Natural killer cell treated with Interleukin-12 subunit alpha and Interleukin-12 subunit beta and Interleukin-15 and Interleukin-18, amount 100 ng/mL, for 72 hours (primary cell): ENCODE data around the gene MLLT10. TPM values are rescaled to one million over a fixed set of nuclear protein-coding genes. Genes with fewer than 3 reads are reported as not detected.

Source experiments
- ATAC-seq, 2 donors: fragments of 150-1000 bp; cut with Tn5 transposase in 1 of 2; sonication (Bioruptor Pico), chemical (Tn5 transposase) in 1 of 2; 2 replicates each; pipeline ENCODE4 v1.10.0; 2021
- DNase-seq: peaks from one replicate; pipeline ENCODE4 v3.0.0; 2022; ENCODE audit warnings: low spot score
- H3K27ac Mint-ChIP-seq, 2 donors: 1 replicate in 1 of 2; 2 replicates in 1 of 2; pipeline ENCODE4 v1.8.0; 2022; ENCODE audit warnings: mixed read lengths in 2 of 2, mild to moderate bottlenecking in 1 of 2, moderate library complexity in 1 of 2
- H3K27me3 Mint-ChIP-seq, 2 donors: 1 replicate in 1 of 2; 2 replicates in 1 of 2; pipeline ENCODE4 v1.8.0; 2022; ENCODE audit warnings: mixed read lengths in 2 of 2
- H3K36me3 Mint-ChIP-seq: one replicate; pipeline ENCODE4 v1.8.0; 2022; ENCODE audit warnings: mixed read lengths
- H3K4me1 Mint-ChIP-seq, 2 donors: 1 replicate in 1 of 2; 2 replicates in 1 of 2; pipeline ENCODE4 v1.8.0; 2022; ENCODE audit warnings: low read depth in 2 of 2, mixed read lengths in 2 of 2, mild to moderate bottlenecking in 1 of 2
- H3K4me3 Mint-ChIP-seq: one replicate; pipeline ENCODE4 v1.8.0; 2022; ENCODE audit warnings: mixed read lengths
- H3K9me3 Mint-ChIP-seq: 2 replicates; pipeline ENCODE4 v1.8.0; 2022; ENCODE audit warnings: mixed read lengths
- total RNA-seq, 2 donors: library from RNA; stranded (reverse); gene quantifications; one replicate each; pipeline ENCODE4 v1.2.3, GENCODE V29; 2022

MLLT10 gene
- total RNA-seq, 2 donors from 2014 or later, result 31.5 to 71.0 TPM

DNA sequence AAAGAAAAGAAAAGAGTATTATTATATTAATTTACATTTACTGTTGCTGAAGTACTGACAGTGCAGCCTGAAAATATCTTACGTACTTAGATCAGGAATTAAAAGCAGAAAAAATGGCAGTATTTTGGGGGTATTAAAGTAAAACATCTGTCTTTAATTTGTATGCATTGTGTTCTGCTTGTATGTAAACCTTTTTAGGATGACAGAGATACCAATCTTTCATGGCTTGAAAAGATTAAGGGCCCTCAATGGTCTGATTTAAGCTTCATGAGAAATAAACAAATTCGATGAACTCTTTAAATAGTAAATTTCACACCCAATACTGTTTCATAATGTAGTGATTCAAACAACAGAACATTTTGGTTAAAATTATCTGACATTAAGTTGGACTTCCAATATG lies 116.3 kb downstream of the MLLT10 start:
- no peaks in the 10 kb centered on the region for H3K9me3 Mint-ChIP-seq
- H3K4me1 Mint-ChIP-seq, result peaks cover 16 to 24% of the 10 kb centered on the region in 2 donors
- H3K27ac Mint-ChIP-seq, result no peak overlapping the region
- H3K27me3 Mint-ChIP-seq, result no peaks in the 10 kb centered on the region
- H3K4me3 Mint-ChIP-seq, result no peak overlapping the region
- DNase-seq (no peak), ATAC-seq (no peak)
- peaks cover 5% of the 10 kb centered on the region for H3K36me3 Mint-ChIP-seq

DNA sequence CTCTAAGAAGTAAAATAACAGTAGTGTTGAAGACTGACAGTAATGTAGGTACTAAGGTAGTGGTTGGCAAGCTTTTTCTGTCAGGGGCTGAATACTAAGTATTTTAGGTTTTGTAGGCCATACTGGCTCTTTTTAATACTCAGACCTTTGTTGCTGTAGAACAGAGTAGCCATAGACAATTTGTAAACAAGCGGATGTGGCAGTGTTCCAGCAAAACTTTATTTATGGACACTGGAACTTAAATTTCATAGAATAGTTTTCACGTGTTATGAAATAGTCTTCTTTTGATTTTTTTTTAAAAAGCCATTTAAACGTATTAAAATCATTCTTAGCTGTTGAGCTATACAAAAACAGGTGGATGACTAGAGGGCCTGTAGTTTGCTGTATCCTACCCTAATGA lies 121.2 kb downstream of the MLLT10 start:
- peaks cover 0 to 10% of the 10 kb centered on the region in 2 donors for H3K4me1 Mint-ChIP-seq
- no peak for ATAC-seq
- no peak for DNase-seq

DNA sequence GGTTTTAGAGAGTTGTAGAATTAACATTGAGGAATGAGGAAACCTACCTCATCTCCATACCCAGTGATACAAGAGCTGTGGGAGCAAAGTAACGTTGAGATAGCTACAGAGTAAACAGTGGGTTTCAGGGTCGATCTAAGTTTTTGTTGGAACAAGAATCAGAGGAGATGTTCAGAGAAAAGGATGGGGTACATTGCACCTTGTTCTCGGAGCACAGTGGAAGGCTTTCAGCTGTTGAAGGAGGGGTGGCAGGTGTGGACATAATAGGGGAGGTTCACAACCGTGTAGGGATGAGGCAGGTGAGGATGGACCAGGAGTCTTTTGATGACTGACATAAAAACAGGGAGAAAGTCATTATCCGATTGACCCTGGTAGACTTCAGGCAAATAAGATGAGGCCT lies 121.7 kb downstream of the MLLT10 start:
- Mint-ChIP-seq H3K4me1 (peaks cover 0 to 10% of the 10 kb centered on the region in 2 donors), H3K27me3 (no peaks in the 10 kb centered on the region), H3K36me3 (no peaks in the 10 kb centered on the region), H3K27ac (no peak overlapping the region), H3K4me3 (no peak overlapping the region), H3K9me3 (no peaks in the 10 kb centered on the region)
- no peak for ATAC-seq
- no peak for DNase-seq

More for the DNA sequence above, 121.2 kb downstream of the MLLT10 start:
- H3K27me3 Mint-ChIP-seq, result no peaks in the 10 kb centered on the region
- H3K4me3 Mint-ChIP-seq, result no peak overlapping the region
- H3K9me3 Mint-ChIP-seq, result no peaks in the 10 kb centered on the region
- no peak overlapping the region for H3K27ac Mint-ChIP-seq
- no peaks in the 10 kb centered on the region for H3K36me3 Mint-ChIP-seq

DNA sequence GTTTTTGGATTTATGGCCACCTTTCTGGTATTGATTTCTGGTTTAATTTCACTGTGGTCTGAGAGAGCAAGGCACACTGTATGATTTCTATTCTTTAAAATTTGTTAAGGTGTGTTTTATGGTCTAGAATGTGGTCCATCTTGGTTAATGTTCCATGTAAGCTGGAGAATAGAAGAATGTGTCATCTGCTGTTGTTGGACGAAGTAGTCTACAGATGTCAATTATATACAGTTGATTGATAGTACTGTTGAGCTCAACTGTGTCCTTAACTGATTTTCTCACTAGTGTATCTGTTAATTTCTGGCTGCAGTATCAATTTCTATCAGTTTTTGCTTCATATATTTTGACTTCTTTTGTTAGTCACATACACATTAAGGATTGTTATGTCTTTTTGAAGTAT lies 127.1 kb downstream of the MLLT10 start:
- no peak for DNase-seq
- H3K4me3 Mint-ChIP-seq, result no peak overlapping the region
- no peaks in the 10 kb centered on the region for H3K27me3 Mint-ChIP-seq
- H3K4me1 Mint-ChIP-seq, result peaks cover 23 to 24% of the 10 kb centered on the region in 2 donors
- H3K36me3 Mint-ChIP-seq, result peaks cover 5% of the 10 kb centered on the region
- H3K27ac Mint-ChIP-seq, result peak overlapping the region in 1 of 2 donors; percentile 51
- no peak for ATAC-seq
- H3K9me3 Mint-ChIP-seq, result no peaks in the 10 kb centered on the region

DNA sequence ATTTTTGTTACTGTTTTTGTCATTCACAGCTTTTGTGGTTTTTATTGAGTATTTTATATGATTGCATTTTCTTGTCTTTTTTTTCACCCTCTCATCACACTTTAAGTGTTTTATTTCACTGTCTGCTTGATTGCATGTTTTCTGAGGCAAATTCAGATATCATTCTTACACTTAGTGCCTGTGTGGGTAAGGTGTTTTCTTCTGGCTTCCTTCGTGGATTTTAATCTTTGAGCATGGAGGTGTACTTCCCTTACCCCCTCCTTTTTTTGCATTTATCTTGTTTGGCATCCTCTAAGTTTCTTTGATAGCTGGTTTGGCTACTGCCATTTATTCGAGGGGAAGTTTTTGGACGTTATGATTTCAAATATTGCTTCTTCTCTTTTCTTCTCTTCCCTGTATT lies 127.9 kb downstream of the MLLT10 start:
- Mint-ChIP-seq H3K36me3 (peaks cover 6% of the 10 kb centered on the region), H3K27me3 (no peaks in the 10 kb centered on the region), H3K9me3 (no peaks in the 10 kb centered on the region), H3K4me1 (peaks cover 24% of the 10 kb centered on the region in 2 donors), H3K27ac (peak overlapping the region in 1 of 2 donors; percentile 3), H3K4me3 (no peak overlapping the region)
- ATAC-seq, result no peak
- no peak for DNase-seq

GRCh38 chr10:21662635-21663034 lies 128.6 kb downstream of the MLLT10 start:
- Mint-ChIP-seq H3K36me3 (peaks cover 6% of the 10 kb centered on the region), H3K9me3 (no peaks in the 10 kb centered on the region), H3K4me1 (peaks cover 24 to 29% of the 10 kb centered on the region in 2 donors), H3K27me3 (no peaks in the 10 kb centered on the region), H3K27ac (peak overlapping the region in 1 of 2 donors; percentile 3), H3K4me3 (no peak overlapping the region)
- no peak for DNase-seq
- ATAC-seq, result no peak

- Mint-ChIP-seq H3K27me3 (no peaks in the 10 kb centered on the region), H3K4me3 (no peak overlapping the region), H3K4me1 (peaks cover 0 to 10% of the 10 kb centered on the region in 2 donors), H3K36me3 (peaks cover 6% of the 10 kb centered on the region), H3K9me3 (no peaks in the 10 kb centered on the region), H3K27ac (no peak overlapping the region)
- DNase-seq (no peak), ATAC-seq (no peak)
These were observed 134.8 kb downstream of the MLLT10 start for GRCh38 chr10:21668831-21669230.

DNA sequence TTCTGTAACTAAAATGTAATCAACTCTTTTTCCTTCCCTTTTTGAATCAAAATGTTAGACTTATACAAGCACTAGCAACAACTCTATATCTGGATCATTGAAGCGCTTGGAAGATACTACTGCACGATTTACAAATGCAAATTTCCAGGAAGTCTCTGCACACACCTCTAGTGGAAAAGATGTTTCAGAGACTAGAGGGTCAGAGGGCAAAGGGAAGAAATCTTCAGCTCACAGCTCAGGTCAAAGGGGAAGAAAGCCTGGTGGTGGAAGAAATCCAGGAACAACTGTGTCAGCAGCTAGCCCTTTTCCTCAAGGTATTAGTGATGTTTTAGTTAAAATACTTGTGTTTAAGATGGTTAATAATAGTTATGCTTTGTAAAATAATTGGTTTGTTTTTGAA lies 136.4 kb downstream of the MLLT10 start:
- no peak for DNase-seq
- Mint-ChIP-seq H3K4me3 (no peak overlapping the region), H3K27me3 (no peaks in the 10 kb centered on the region), H3K27ac (no peak overlapping the region), H3K36me3 (peaks cover 6% of the 10 kb centered on the region), H3K9me3 (no peaks in the 10 kb centered on the region), H3K4me1 (peaks cover 0 to 10% of the 10 kb centered on the region in 2 donors)
- ATAC-seq, result no peak

DNA sequence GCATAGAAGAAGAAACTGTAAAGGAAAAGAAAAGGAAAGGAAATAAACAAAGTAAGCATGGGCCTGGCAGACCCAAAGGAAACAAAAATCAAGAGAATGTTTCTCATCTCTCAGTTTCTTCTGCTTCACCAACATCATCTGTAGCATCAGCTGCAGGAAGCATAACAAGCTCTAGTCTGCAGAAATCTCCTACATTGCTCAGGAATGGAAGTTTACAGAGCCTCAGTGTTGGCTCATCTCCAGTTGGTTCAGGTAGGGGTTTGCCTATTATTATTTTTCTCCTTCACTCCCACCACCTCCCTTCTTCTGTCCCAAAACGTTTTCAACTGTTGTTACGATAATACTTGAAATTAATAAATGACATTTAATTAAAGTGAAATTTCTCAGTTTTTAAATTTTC lies 139.6 kb downstream of the MLLT10 start:
- Mint-ChIP-seq H3K4me1 (no peaks in the 10 kb centered on the region), H3K36me3 (no peaks in the 10 kb centered on the region), H3K4me3 (no peak overlapping the region), H3K27ac (no peak overlapping the region), H3K27me3 (no peaks in the 10 kb centered on the region), H3K9me3 (no peaks in the 10 kb centered on the region)
- DNase-seq (no peak), ATAC-seq (no peak)

- Mint-ChIP-seq H3K9me3 (no peaks in the 10 kb centered on the region), H3K4me1 (no peaks in the 10 kb centered on the region), H3K4me3 (no peak overlapping the region), H3K36me3 (no peaks in the 10 kb centered on the region), H3K27ac (no peak overlapping the region), H3K27me3 (no peaks in the 10 kb centered on the region)
- DNase-seq, result no peak
- peak; percentile 64 to 65 for ATAC-seq
These were observed 141.2 kb downstream of the MLLT10 start for GRCh38 chr10:21675157-21675796.

DNA sequence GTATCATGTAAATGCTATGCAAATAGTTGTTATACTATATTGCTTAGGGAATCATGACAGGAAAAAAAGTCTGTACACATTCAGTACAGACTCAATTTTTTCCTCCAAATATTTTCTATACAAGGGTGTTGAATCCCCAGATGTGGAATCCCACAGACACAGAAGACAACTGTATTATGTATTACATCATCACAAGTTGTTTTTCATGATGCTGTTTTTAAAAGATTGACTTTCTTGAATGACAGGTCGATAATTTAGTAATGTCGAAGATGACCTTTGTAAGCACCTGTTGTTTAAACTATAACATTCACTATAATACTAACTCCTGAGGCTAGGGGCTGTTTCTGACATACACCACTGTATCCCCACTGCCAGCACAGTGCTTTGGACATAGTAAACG lies 143.5 kb downstream of the MLLT10 start:
- ATAC-seq (no peak), DNase-seq (no peak)
- H3K36me3 Mint-ChIP-seq, result no peaks in the 10 kb centered on the region
- no peaks in the 10 kb centered on the region for H3K4me1 Mint-ChIP-seq
- H3K27ac Mint-ChIP-seq, result no peak overlapping the region
- no peaks in the 10 kb centered on the region for H3K9me3 Mint-ChIP-seq
- H3K4me3 Mint-ChIP-seq, result no peak overlapping the region
- H3K27me3 Mint-ChIP-seq, result no peaks in the 10 kb centered on the region

DNA sequence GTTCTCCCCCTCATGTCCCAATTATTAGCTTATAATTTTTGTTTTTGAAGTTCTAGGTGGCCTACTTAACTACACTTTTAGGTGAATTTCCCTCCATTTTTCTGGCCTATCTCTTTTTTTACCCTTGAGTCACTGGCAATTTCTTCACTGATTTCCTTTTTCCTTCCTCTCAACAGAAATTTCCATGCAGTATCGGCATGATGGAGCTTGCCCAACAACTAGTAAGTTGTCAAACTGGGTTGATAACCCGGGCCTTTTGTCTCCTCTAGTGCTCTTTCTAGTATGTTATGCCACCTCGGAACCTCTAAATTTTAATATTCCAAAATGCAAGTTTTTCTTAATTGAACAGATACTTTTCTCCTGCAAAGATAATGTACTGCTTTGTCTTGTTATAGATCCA lies 147.1 kb downstream of the MLLT10 start:
- H3K4me3 Mint-ChIP-seq, result no peak overlapping the region
- ATAC-seq (no peak), DNase-seq (no peak)
- no peaks in the 10 kb centered on the region for H3K9me3 Mint-ChIP-seq
- H3K27ac Mint-ChIP-seq, result no peak overlapping the region
- H3K27me3 Mint-ChIP-seq, result no peaks in the 10 kb centered on the region
- peaks cover 7% of the 10 kb centered on the region for H3K36me3 Mint-ChIP-seq
- H3K4me1 Mint-ChIP-seq, result no peaks in the 10 kb centered on the region

DNA sequence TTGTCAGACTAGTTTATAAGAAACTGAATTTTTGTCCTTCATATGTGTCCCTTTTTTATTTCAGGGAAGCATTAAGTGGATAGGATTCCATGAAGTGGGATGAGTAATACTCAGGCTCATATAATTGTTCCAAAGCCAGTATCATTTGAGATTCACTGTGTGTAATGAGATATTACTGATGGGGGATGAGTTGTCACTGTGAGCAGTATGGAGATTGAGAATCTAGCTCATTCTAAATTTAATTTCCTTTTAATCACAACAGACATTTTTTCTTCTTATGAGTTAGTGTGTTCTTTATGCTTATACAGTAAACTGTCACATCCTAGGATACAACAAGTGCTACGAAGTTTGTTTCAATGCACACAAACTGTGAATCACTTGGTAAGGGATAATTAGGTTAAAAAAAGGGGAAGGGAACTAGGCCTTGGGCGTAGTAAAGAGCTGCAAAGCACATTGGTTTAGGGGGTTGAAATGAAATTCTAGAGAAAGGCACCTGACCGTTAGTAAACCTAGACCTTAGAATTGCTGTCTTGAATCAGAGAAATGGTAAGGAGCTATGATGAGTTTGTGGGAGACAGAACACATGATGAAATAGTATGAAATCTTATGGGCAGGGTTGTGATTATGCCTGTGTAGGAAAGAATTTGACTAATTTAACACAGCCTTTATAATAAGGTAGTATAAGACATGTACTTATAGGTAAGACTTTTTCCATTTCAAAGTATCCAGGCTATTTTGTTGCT lies 153.4 kb downstream of the MLLT10 start:
- peak overlapping the region in 1 of 2 donors; percentile 2 for H3K27ac Mint-ChIP-seq
- ATAC-seq, result no peak
- H3K36me3 Mint-ChIP-seq, result peaks cover 7% of the 10 kb centered on the region
- DNase-seq, result no peak
- H3K4me1 Mint-ChIP-seq, result peaks cover 4% of the 10 kb centered on the region in 2 donors
- no peaks in the 10 kb centered on the region for H3K9me3 Mint-ChIP-seq
- no peaks in the 10 kb centered on the region for H3K27me3 Mint-ChIP-seq
- no peak overlapping the region for H3K4me3 Mint-ChIP-seq

GRCh38 chr10:21688009-21688332 lies 153.9 kb downstream of the MLLT10 start:
- H3K9me3 Mint-ChIP-seq, result no peaks in the 10 kb centered on the region
- H3K36me3 Mint-ChIP-seq, result peaks cover 7% of the 10 kb centered on the region
- no peak for DNase-seq
- no peak for ATAC-seq
- peaks cover 4% of the 10 kb centered on the region in 2 donors for H3K4me1 Mint-ChIP-seq
- H3K27me3 Mint-ChIP-seq, result no peaks in the 10 kb centered on the region
- peak overlapping the region in 1 of 2 donors; percentile 2 for H3K27ac Mint-ChIP-seq
- H3K4me3 Mint-ChIP-seq, result no peak overlapping the region
